HCT116 (cell line): ENCODE results near the gene HTR2C. TPM values are rescaled to one million over a fixed set of nuclear protein-coding genes. Genes with fewer than 3 reads are reported as not detected.

ENCODE experiments used
- ATAC-seq: fragments of 200-7000 bp; cut with Tn5 transposase; 2 replicates; pipeline ENCODE4 v1.9.1; 2020; ENCODE audit warnings: mild to moderate bottlenecking, moderate library complexity
- BruUV-seq: library from RNA; stranded (reverse); fragments of 400-500 nt; replicated peaks from 2 replicates; lab custom pipeline; 2021; lab: Mats Ljungman, UMichigan
- CTCF ChIA-PET: fragments of 300-600 bp; sonication (Branson Sonifier 250); formaldehyde crosslinking; loops from one replicate; lab custom pipeline; 2021; ENCODE audit warnings: antibody characterized with exemption; lab: Charles Lee
- POLR2A ChIA-PET: fragments of 300-600, 350-600 bp; sonication (Branson Sonifier 250); formaldehyde crosslinking; loops from one replicate; lab custom pipeline; 2021; ENCODE audit warnings: antibody characterized with exemption; lab: Charles Lee
- RAD21 ChIA-PET, 2 experiments: fragments of 300-600 bp; sonication (Branson Sonifier 250); formaldehyde crosslinking; loops; one replicate each; lab custom pipeline; 2023; ENCODE audit warnings: low total read pairs in 2 of 2; ENCODE audit not compliant: uncharacterized antibody in 2 of 2, unreplicated experiment in 2 of 2, low non-redundant PET in 1 of 2; lab: Charles Lee
- DNase-seq: peaks from one replicate; pipeline ENCODE4 v3.0.0-alpha.2; 2010; ENCODE audit warnings: low read depth, low spot score
- H2AFZ ChIP-seq: fragments of 200-600 bp; shearing (Covaris generic), sonication (generic); 2 replicates; pipeline ENCODE4 v1.6.1; 2017; ENCODE audit warnings: low read depth, mixed run types, mixed read lengths, antibody characterized with exemption, low read length; ENCODE audit not compliant: poor library complexity, severe bottlenecking
- H3K27ac ChIP-seq: 2 replicates; pipeline ENCODE4 v1.5.1; 2012; ENCODE audit warnings: low read depth, low read length
- H3K27me3 ChIP-seq: fragments of 200-600 bp; sonication (generic); 2 replicates; pipeline ENCODE4 v1.6.1; 2016; ENCODE audit warnings: mixed run types, low read length, mixed read lengths; ENCODE audit not compliant: insufficient read depth
- H3K36me3 ChIP-seq, 2 experiments: fragments of 200-500 bp in 1 of 2; fragments of 200-600 bp in 1 of 2; sonication (Bioruptor generic) in 1 of 2; sonication (generic) in 1 of 2; 2 replicates each; pipeline versions ENCODE4 v1.5.1 to v1.6.1; 2014 to 2016; ENCODE audit warnings: low read length in 2 of 2, inconsistent platforms in 1 of 2, mixed read lengths in 1 of 2, mixed run types in 1 of 2; ENCODE audit not compliant: insufficient read depth in 2 of 2, control insufficient read depth in 1 of 2
- H3K4me1 ChIP-seq, 2 experiments: fragments of 200-600 bp in 1 of 2; sonication (generic) in 1 of 2; 2 replicates each; pipeline versions ENCODE4 v1.5.1 to v1.6.1; 2012 to 2017; ENCODE audit warnings: low read length in 2 of 2, inconsistent platforms in 1 of 2, mild to moderate bottlenecking in 1 of 2, mixed read lengths in 1 of 2, mixed run types in 1 of 2, moderate library complexity in 1 of 2; ENCODE audit not compliant: insufficient read depth in 2 of 2, control insufficient read depth in 1 of 2
- H3K4me2 ChIP-seq: fragments of 200-600 bp; sonication (generic); 2 replicates; pipeline ENCODE4 v1.6.1; 2017; ENCODE audit warnings: mixed run types, low read length, mixed read lengths
- H3K4me3 ChIP-seq, 2 experiments: fragments of 200-600 bp in 1 of 2; sonication (generic) in 1 of 2; replicated peaks in 1 of 2; 2 replicates each; pipeline ENCODE4 v1.5.1; 2011 to 2016; ENCODE audit warnings: low read length in 2 of 2, control low read depth in 1 of 2, low read depth in 1 of 2, mild to moderate bottlenecking in 1 of 2, mixed read lengths in 1 of 2, mixed run types in 1 of 2
- H3K79me2 ChIP-seq: fragments of 200-600 bp; sonication (generic); 2 replicates; pipeline ENCODE4 v1.6.1; 2017; ENCODE audit warnings: mild to moderate bottlenecking, mixed run types, low read length, moderate library complexity, mixed read lengths; ENCODE audit not compliant: insufficient read depth
- H3K9ac ChIP-seq: fragments of 200-600 bp; sonication (generic); 2 replicates; pipeline ENCODE4 v1.6.1; 2016; ENCODE audit warnings: low read length, mixed read lengths
- H3K9me2 ChIP-seq: fragments of 200-600 bp; sonication (generic), shearing (Covaris generic); 2 replicates; pipeline ENCODE4 v1.6.1; 2017; ENCODE audit warnings: mixed run types, mild to moderate bottlenecking, moderate library complexity; ENCODE audit not compliant: insufficient read depth
- H3K9me3 ChIP-seq, 2 experiments: fragments of 200-500 bp in 1 of 2; fragments of 200-600 bp in 1 of 2; sonication (Bioruptor generic) in 1 of 2; sonication (generic) in 1 of 2; 2 replicates each; pipeline ENCODE4 v1.6.1; 2014 to 2017; ENCODE audit warnings: low read length in 2 of 2, mixed read lengths in 2 of 2, inconsistent platforms in 1 of 2, low read depth in 1 of 2, mild to moderate bottlenecking in 1 of 2, mixed run types in 1 of 2, moderate library complexity in 1 of 2; ENCODE audit not compliant: control insufficient read depth in 1 of 2, insufficient read depth in 1 of 2
- H4K20me1 ChIP-seq: fragments of 200-600 bp; sonication (generic), shearing (Covaris generic); 2 replicates; pipeline ENCODE4 v1.6.1; 2017; ENCODE audit warnings: mixed run types, mild to moderate bottlenecking, moderate library complexity; ENCODE audit not compliant: insufficient read depth
- CEBPB ChIP-seq: IDR thresholded peaks from 2 replicates; pipeline ENCODE4 v1.6.1; 2012; ENCODE audit warnings: low read depth
- EGR1 ChIP-seq: IDR thresholded peaks from 2 replicates; pipeline ENCODE4 v1.6.1; 2012; ENCODE audit warnings: low read depth
- ELF1 ChIP-seq: IDR thresholded peaks from 2 replicates; pipeline ENCODE4 v1.6.1; 2012; ENCODE audit warnings: low read depth, borderline replicate concordance
- EZH2 ChIP-seq: fragments of 200-600 bp; sonication (generic); IDR thresholded peaks from 2 replicates; pipeline ENCODE4 v1.6.1; 2017; ENCODE audit warnings: antibody characterized with exemption, mixed run types
- EZH2phosphoT487 ChIP-seq: fragments of 200-600 bp; IDR thresholded peaks from 2 replicates; pipeline ENCODE4 v1.6.1; 2018; ENCODE audit warnings: antibody characterized with exemption, borderline replicate concordance
- FOSL1 ChIP-seq: IDR thresholded peaks from 2 replicates; pipeline ENCODE4 v1.6.1; 2012; ENCODE audit warnings: low read depth
- POLR2A ChIP-seq: IDR thresholded peaks from 2 replicates; pipeline ENCODE4 v1.7.0; 2011; ENCODE audit warnings: borderline replicate concordance; ENCODE audit not compliant: insufficient read depth, insufficient read length; ENCODE audit errors: extremely low read depth
- POLR2AphosphoS5 ChIP-seq: IDR thresholded peaks from 2 replicates; pipeline ENCODE4 v1.6.1; 2011; ENCODE audit warnings: mild to moderate bottlenecking, low read depth, low read length, moderate library complexity
- RAD21 ChIP-seq: IDR thresholded peaks from 2 replicates; pipeline ENCODE4 v1.6.1; 2012; ENCODE audit warnings: low read depth, mild to moderate bottlenecking
- SIN3A ChIP-seq: IDR thresholded peaks from 2 replicates; pipeline ENCODE4 v1.6.1; 2012; ENCODE audit warnings: low read depth
- SP1 ChIP-seq: IDR thresholded peaks from 2 replicates; pipeline ENCODE4 v1.6.1; 2012; ENCODE audit warnings: low read depth
- SRF ChIP-seq: IDR thresholded peaks from 2 replicates; pipeline ENCODE4 v1.6.1; 2012; ENCODE audit warnings: low read depth
- TCF7L2 ChIP-seq: IDR thresholded peaks from 2 replicates; pipeline ENCODE4 v1.7.0; 2011; ENCODE audit warnings: borderline replicate concordance, inconsistent platforms; ENCODE audit not compliant: insufficient read depth, insufficient read length; ENCODE audit errors: extremely low read depth
- ZNF274 ChIP-seq: fragments of 200-500 bp; sonication (Bioruptor generic); IDR thresholded peaks from 2 replicates; pipeline ENCODE4 v1.6.1; 2014; ENCODE audit warnings: mild to moderate bottlenecking, low read depth, low read length, inconsistent platforms
- intact Hi-C: fragments of 100-400 bp; cut with micrococcal nuclease; formaldehyde crosslinking; loops from 2 replicates; pipeline ENCODE4 v1.10.0; 2022
- total RNA-seq: library from RNA; stranded (reverse); gene quantifications from one replicate; pipeline ENCODE4 v1.2.1, GENCODE V29; 2021; ENCODE audit not compliant: unreplicated experiment
- TF ChIP-seq, protein P1 (sequence below): IDR thresholded peaks from 2 replicates; pipeline ENCODE4 v1.6.1; 2012; ENCODE audit warnings: low read depth
- TF ChIP-seq, protein P2 (sequence below), 3 experiments: fragments of 200-600 bp in 1 of 3; sonication (generic) in 1 of 3; IDR thresholded peaks in 2 of 3; conservative IDR thresholded peaks in 1 of 3; 2 replicates each; pipeline ENCODE4 v1.5.1; 2012 to 2017; ENCODE audit warnings: low read depth in 2 of 3, low read length in 2 of 3, antibody characterized with exemption in 1 of 3, borderline replicate concordance in 1 of 3, control low read depth in 1 of 3, mild to moderate bottlenecking in 1 of 3, mixed read lengths in 1 of 3, mixed run types in 1 of 3, moderate library complexity in 1 of 3; ENCODE audit not compliant: insufficient read depth in 1 of 3
- TF ChIP-seq, protein P3 (sequence below): IDR thresholded peaks from 2 replicates; pipeline ENCODE4 v1.6.1; 2012

The HTR2C gene
- total RNA-seq, 1 experiment from 2014 or later = not detected

- no peaks in the 10 kb centered on the region for H3K36me3 ChIP-seq
- intact Hi-C loops = no loop called here
- H3K79me2 ChIP-seq = no peaks in the 10 kb centered on the region
- no peaks in the 10 kb centered on the region for H3K9me3 ChIP-seq
- H3K27me3 ChIP-seq = no peaks in the 10 kb centered on the region
- H3K9ac ChIP-seq = no peak overlapping the region
- CTCF ChIA-PET = no interaction called here
- H3K27ac ChIP-seq = no peak overlapping the region
- H2AFZ ChIP-seq = no peak overlapping the region
- H3K4me3 ChIP-seq = no peak overlapping the region
- DNase-seq (no peak), ATAC-seq (no peak)
- BruUV-seq = no TSS peak
- POLR2A ChIA-PET = no interaction called here
- H3K4me2 ChIP-seq = no peak overlapping the region
- RAD21 ChIA-PET = no interaction called here
- H4K20me1 ChIP-seq = no peaks in the 10 kb centered on the region
- no peaks in the 10 kb centered on the region for H3K9me2 ChIP-seq
- TF ChIP-seq SIN3A (no peak), SRF (no peak), EGR1 (no peak), SP1 (no peak), TCF7L2 (no peak), RAD21 (no peak), CEBPB (no peak), EZH2phosphoT487 (no peak), POLR2AphosphoS5 (no peak), ZNF274 (no peak), FOSL1 (no peak), ELF1 (no peak), EZH2 (no peak), POLR2A (no peak)
- TF ChIP-seq, protein P1, sequence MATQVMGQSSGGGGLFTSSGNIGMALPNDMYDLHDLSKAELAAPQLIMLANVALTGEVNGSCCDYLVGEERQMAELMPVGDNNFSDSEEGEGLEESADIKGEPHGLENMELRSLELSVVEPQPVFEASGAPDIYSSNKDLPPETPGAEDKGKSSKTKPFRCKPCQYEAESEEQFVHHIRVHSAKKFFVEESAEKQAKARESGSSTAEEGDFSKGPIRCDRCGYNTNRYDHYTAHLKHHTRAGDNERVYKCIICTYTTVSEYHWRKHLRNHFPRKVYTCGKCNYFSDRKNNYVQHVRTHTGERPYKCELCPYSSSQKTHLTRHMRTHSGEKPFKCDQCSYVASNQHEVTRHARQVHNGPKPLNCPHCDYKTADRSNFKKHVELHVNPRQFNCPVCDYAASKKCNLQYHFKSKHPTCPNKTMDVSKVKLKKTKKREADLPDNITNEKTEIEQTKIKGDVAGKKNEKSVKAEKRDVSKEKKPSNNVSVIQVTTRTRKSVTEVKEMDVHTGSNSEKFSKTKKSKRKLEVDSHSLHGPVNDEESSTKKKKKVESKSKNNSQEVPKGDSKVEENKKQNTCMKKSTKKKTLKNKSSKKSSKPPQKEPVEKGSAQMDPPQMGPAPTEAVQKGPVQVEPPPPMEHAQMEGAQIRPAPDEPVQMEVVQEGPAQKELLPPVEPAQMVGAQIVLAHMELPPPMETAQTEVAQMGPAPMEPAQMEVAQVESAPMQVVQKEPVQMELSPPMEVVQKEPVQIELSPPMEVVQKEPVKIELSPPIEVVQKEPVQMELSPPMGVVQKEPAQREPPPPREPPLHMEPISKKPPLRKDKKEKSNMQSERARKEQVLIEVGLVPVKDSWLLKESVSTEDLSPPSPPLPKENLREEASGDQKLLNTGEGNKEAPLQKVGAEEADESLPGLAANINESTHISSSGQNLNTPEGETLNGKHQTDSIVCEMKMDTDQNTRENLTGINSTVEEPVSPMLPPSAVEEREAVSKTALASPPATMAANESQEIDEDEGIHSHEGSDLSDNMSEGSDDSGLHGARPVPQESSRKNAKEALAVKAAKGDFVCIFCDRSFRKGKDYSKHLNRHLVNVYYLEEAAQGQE = no peak
- TF ChIP-seq, protein P2, sequence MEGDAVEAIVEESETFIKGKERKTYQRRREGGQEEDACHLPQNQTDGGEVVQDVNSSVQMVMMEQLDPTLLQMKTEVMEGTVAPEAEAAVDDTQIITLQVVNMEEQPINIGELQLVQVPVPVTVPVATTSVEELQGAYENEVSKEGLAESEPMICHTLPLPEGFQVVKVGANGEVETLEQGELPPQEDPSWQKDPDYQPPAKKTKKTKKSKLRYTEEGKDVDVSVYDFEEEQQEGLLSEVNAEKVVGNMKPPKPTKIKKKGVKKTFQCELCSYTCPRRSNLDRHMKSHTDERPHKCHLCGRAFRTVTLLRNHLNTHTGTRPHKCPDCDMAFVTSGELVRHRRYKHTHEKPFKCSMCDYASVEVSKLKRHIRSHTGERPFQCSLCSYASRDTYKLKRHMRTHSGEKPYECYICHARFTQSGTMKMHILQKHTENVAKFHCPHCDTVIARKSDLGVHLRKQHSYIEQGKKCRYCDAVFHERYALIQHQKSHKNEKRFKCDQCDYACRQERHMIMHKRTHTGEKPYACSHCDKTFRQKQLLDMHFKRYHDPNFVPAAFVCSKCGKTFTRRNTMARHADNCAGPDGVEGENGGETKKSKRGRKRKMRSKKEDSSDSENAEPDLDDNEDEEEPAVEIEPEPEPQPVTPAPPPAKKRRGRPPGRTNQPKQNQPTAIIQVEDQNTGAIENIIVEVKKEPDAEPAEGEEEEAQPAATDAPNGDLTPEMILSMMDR (IDR thresholded peaks at IDR 0.05 in 2 of 3, conservative IDR thresholded peaks at IDR 0.05 in 1 of 3; ENCODE audit: borderline replicate concordance in 1 of 3, insufficient read depth in 1 of 3, low read depth in 2 of 3, low read length in 2 of 3) = no peak
- TF ChIP-seq, protein P3, sequence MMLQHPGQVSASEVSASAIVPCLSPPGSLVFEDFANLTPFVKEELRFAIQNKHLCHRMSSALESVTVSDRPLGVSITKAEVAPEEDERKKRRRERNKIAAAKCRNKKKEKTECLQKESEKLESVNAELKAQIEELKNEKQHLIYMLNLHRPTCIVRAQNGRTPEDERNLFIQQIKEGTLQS = no peak
- H3K4me1 ChIP-seq = no peaks in the 10 kb centered on the region
These were observed 346.3 kb downstream of the HTR2C start for GRCh38 chrX:114930227-114930626.
